Mammary epithelial cell (primary cell): ENCODE measurements around the gene SORCS2.

Experiments used
- CTCF ChIP-seq, 2 donors: IDR thresholded peaks in 1 of 2; conservative IDR thresholded peaks in 1 of 2; 2 replicates each; pipeline ENCODE4 v1.5.1; 2011 to 2012; ENCODE audit warnings: inconsistent platforms in 2 of 2, low read length in 2 of 2, mild to moderate bottlenecking in 2 of 2, control low read depth in 1 of 2, low read depth in 1 of 2; ENCODE audit not compliant: insufficient read depth in 1 of 2; ENCODE audit errors: extremely low read depth in 1 of 2
- EZH2 ChIP-seq: IDR thresholded peaks from 2 replicates; pipeline ENCODE4 v1.6.1; 2012; ENCODE audit warnings: low read length, inconsistent platforms, borderline replicate concordance

GRCh38 chr4:7775396-7775795 is 583.1 kb downstream of the SORCS2 start:
- TF ChIP-seq CTCF (conservative IDR thresholded peaks at IDR 0.05 in 1 of 2, IDR thresholded peaks at IDR 0.05 in 1 of 2; ENCODE audit: extremely low read depth in 1 of 2, insufficient read depth in 1 of 2, low read depth in 1 of 2, low read length in 2 of 2) (no peak), EZH2 (no peak)
